Activated T-cell treated with anti-CD3 and anti-CD28 coated beads, Interleukin-2, amount 50 U/mL, for 24 hours (primary cell): ENCODE data around the gene GPX4.

Source experiments
- DNase-seq: peaks from one replicate; pipeline ENCODE4 v3.0.0-alpha.2; 2020
- H3K27ac Mint-ChIP-seq: 2 replicates; pipeline ENCODE4 v1.8.0; 2020; ENCODE audit warnings: mild to moderate bottlenecking, mixed read lengths
- H3K27me3 Mint-ChIP-seq: 2 replicates; pipeline ENCODE4 v1.8.0; 2020; ENCODE audit warnings: mixed read lengths
- H3K36me3 Mint-ChIP-seq: 2 replicates; pipeline ENCODE4 v1.8.0; 2020; ENCODE audit warnings: low read depth, mixed read lengths
- H3K4me1 Mint-ChIP-seq: 2 replicates; pipeline ENCODE4 v1.8.0; 2020; ENCODE audit warnings: low read depth, mixed read lengths
- H3K4me3 Mint-ChIP-seq: 2 replicates; pipeline ENCODE4 v1.8.0; 2020; ENCODE audit warnings: mild to moderate bottlenecking, moderate library complexity, mixed read lengths
- H3K9me3 Mint-ChIP-seq: 2 replicates; pipeline ENCODE4 v1.8.0; 2020; ENCODE audit warnings: mixed read lengths

GPX4 gene

DNA sequence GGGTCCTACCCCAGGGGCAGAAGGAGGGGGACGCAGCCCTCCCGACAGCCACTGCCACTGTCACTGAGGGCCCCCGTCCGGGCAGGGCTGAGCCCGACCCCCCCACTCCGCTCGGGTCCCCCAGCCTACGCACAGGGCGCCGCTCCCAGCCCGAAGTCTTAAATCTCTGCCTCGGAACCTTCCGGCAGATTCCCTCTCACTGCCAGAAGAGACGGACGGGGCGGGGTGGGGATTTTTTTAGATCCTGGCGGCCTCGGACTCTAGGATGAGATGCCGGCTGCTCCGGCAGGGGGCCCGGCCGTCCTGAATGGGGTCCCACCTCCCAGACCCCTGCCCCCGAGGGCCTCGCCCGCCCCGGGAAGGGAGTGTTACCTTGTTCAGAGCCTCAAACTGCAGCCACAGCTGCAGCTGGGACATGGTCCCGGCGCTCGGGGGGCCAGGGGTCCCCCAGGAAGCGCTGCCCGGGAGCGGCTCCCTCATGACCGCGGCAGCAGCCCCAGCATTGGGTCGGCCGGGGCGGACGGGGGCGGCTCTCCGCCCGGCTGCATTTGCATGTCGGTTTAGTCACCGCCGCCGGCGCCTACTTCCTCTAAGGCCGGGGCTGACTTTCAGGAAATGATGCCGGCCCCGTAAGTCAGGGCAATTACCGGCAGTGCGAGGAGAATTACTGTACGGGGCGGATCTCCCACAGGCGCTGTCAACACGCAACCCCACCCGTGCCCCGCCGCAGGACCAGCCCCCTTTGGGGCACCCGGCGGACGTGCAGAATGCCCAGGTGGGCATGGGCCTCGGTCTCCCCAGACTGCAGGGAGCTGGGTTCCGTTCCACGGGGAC is 28.1 kb downstream of the GPX4 start:
- Mint-ChIP-seq H3K4me1 (peaks cover 55% of the 10 kb centered on the region), H3K36me3 (peaks cover 44% of the 10 kb centered on the region), H3K27ac (peak overlapping the region; percentile 98)

GRCh38 chr19:1132552-1133383 is 29.0 kb downstream of the GPX4 start:
- Mint-ChIP-seq H3K9me3 (no peaks in the 10 kb centered on the region), H3K27ac (peak overlapping the region; percentile 98), H3K36me3 (peaks cover 36% of the 10 kb centered on the region), H3K4me1 (peaks cover 49% of the 10 kb centered on the region), H3K4me3 (peak overlapping the region; percentile 94), H3K27me3 (no peaks in the 10 kb centered on the region)
- peak; percentile 77 for DNase-seq

More for the DNA sequence above, 28.1 kb downstream of the GPX4 start:
- no peaks in the 10 kb centered on the region for H3K9me3 Mint-ChIP-seq
- peak overlapping the region; percentile 94 for H3K4me3 Mint-ChIP-seq
- H3K27me3 Mint-ChIP-seq: no peaks in the 10 kb centered on the region
- DNase-seq: peak; percentile 92

DNA sequence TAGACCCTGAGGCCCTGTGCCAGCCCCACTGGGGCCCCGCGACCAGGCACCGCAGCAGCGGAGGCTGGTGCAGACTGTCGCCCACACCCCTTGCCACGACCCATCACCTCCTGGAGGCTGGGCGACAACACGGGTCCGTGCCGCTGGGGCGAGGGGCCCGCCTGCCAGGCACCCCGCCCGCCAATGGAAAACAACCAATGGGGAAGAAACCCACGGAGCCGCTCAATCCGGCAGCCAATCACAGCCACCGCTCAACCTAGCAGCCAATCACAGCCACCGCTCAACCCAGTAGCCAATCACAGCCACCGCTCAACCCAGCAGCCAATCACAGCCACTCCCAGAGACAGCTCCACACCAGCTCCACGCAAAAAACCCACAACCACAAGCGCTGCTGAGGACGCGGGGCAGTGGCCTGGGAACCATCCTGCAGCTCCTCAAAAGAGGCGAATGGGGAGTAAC is 29.7 kb downstream of the GPX4 start:
- H3K27ac Mint-ChIP-seq: peak overlapping the region; percentile 98
- H3K9me3 Mint-ChIP-seq: no peaks in the 10 kb centered on the region
- peak; percentile 86 for DNase-seq
- peaks cover 47% of the 10 kb centered on the region for H3K4me1 Mint-ChIP-seq
- H3K36me3 Mint-ChIP-seq: peaks cover 33% of the 10 kb centered on the region
- H3K4me3 Mint-ChIP-seq: peak overlapping the region; percentile 94
- H3K27me3 Mint-ChIP-seq: no peaks in the 10 kb centered on the region

DNA sequence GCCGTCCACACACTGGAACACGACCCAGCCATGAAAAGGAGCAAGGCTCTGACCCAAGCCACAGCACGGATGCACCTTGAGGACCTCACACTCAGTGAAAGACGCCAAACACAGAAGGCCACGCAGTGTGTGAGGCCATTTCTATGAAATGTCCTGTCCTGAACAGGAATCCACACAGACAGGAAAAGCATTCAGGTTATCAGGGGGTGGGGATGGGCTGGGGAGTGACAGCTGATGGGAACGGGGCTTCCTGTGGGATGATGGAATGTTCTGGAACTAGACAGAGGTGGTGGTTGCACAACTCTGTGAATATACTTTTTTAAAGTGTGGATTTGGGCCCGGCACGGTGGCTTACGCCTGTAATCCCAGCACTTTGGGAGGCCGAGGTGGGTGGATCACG is 30.6 kb downstream of the GPX4 start:
- H3K36me3 Mint-ChIP-seq: peaks cover 35% of the 10 kb centered on the region
- H3K27ac Mint-ChIP-seq: peak overlapping the region; percentile 98
- DNase-seq: no peak
- peaks cover 44% of the 10 kb centered on the region for H3K4me1 Mint-ChIP-seq
- peak overlapping the region; percentile 10 for H3K4me3 Mint-ChIP-seq
- H3K9me3 Mint-ChIP-seq: no peaks in the 10 kb centered on the region
- no peaks in the 10 kb centered on the region for H3K27me3 Mint-ChIP-seq

DNA sequence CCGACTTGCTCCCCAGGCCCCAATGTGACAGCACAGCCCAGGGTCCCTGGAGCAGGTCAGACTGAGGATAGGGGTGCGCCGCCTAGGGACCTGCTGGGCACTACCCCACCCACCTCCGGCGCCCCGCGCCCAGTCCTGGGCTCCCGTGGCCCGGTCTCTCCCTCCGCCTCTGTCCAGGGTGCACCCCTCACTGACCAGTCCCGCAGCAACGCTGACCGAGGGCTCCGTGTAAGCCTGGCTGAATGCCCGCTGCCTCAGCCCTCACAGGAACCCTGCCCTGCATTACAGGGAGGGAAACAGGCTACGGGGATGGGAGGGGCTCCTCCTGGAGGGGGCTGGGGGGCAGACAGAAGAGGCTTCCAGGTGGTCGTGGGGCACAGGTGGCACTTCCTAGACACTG is 31.7 kb downstream of the GPX4 start:
- Mint-ChIP-seq H3K4me1 (peaks cover 34% of the 10 kb centered on the region), H3K27me3 (no peaks in the 10 kb centered on the region), H3K36me3 (peaks cover 31% of the 10 kb centered on the region), H3K9me3 (no peaks in the 10 kb centered on the region), H3K4me3 (no peak overlapping the region), H3K27ac (peak overlapping the region; percentile 59)
- DNase-seq: no peak

DNA sequence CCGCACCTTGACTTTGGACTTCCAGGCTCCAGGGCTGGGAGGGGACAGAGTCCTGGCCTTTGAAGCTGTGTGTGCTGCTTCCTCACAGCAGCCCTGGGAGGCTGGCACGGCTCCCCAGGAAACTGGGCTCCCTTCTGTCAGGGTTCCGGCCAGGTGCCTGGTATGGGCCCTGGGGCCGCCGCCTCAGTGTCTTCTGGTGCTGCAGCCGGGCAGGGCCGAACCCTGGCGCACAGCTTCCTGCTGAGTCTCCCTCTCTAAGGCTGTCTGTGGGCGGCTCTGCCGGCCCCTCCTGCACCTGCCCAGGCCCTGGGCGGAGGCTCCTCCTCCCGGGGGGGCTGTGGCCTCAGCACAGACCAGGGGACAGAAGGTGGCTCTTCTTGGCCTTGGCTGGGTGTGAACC is 32.4 kb downstream of the GPX4 start:
- no peak for DNase-seq
- H3K4me3 Mint-ChIP-seq: no peak overlapping the region
- peak overlapping the region; percentile 88 for H3K27ac Mint-ChIP-seq
- H3K36me3 Mint-ChIP-seq: peaks cover 29% of the 10 kb centered on the region
- H3K27me3 Mint-ChIP-seq: no peaks in the 10 kb centered on the region
- H3K9me3 Mint-ChIP-seq: no peaks in the 10 kb centered on the region
- peaks cover 32% of the 10 kb centered on the region for H3K4me1 Mint-ChIP-seq

- Mint-ChIP-seq H3K4me1 (peaks cover 32% of the 10 kb centered on the region), H3K4me3 (no peak overlapping the region), H3K36me3 (peaks cover 28% of the 10 kb centered on the region), H3K27me3 (no peaks in the 10 kb centered on the region), H3K27ac (peak overlapping the region; percentile 88), H3K9me3 (peaks cover under 1% of the 10 kb centered on the region)
- DNase-seq: no peak
Observed at GRCh38 chr19:1136621-1137317, 33.0 kb downstream of the GPX4 start.

DNA sequence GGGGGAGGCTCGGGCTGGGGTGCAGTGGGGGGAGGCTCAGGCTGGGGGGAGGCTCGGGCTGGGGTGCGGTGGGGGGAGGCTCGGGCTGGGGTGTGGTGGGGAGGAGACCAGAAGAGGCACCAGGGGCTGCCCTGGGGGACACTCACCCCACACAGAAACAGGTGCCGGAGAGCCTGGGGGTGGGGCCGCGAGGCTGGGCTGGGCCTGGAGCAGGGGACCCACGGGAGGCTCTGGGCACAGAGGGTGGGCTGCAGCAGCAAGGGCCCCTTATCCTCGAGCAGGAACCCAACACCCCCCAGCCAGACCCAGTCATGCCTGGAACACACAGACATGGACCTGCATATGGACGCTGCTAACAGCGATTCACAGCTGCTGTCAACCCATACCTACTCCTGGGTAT is 34.3 kb downstream of the GPX4 start:
- H3K9me3 Mint-ChIP-seq: peaks cover 5% of the 10 kb centered on the region
- H3K4me3 Mint-ChIP-seq: no peak overlapping the region
- H3K4me1 Mint-ChIP-seq: peaks cover 25% of the 10 kb centered on the region
- H3K27me3 Mint-ChIP-seq: no peaks in the 10 kb centered on the region
- no peak for DNase-seq
- H3K36me3 Mint-ChIP-seq: peaks cover 39% of the 10 kb centered on the region
- H3K27ac Mint-ChIP-seq: peak overlapping the region; percentile 33

DNA sequence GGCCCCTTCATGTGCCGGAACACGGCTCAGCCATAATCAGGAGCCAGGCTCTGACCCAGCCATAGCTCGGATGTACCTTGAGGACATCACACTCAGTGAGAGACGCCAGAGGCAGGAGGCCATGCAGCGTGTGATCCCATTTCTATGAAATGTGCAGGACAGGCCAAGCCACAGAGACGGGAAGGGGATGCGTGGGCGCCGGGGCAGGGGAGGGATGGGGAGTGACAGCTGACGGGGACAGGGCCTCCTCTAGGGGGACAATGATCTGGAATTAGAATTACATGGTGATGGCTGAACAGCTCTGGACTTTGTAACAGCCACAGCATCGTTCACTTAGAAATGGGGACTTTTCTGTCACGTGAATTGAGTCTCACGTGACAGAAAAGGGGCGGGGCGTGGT is 35.3 kb downstream of the GPX4 start:
- Mint-ChIP-seq H3K9me3 (peaks cover 5% of the 10 kb centered on the region), H3K36me3 (peaks cover 45% of the 10 kb centered on the region), H3K27ac (no peak overlapping the region), H3K4me3 (no peak overlapping the region), H3K27me3 (no peaks in the 10 kb centered on the region), H3K4me1 (peaks cover 18% of the 10 kb centered on the region)
- no peak for DNase-seq

DNA sequence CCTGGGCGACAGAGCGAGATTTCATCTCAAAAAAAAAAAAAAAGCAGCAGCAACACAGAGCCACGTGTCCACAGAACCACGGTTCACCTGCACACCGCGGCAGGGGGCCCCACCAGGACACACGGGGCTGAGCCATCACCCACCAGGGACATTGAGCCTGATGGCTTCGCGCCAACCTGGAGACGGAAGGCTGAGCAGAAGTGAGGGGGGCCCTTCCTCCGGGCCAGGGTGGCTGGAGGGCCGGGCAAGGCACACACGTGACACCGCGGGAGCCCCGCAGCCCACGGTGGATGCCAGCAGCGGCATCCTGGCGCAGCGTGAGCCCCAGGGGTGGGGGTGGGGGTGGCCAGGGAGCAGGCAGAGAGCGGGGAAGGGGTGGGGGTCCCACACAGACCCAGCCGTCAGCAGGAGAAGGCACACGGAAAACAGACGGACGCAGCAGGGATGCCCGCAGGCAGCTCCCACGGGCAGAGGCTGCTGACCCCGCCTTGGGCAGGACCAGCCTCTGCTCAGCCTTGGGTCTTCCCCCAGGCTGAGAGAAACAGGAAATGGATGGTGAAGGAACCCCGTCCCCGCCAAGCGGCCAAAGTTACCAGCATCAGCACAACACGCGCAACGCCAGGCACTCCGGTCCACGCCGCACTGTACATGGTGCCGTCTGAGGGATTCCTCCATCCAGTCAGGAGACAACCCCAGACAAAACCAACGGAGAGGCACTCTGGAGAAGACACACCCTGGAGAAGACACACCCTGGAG is 36.7 kb downstream of the GPX4 start:
- H3K4me1 Mint-ChIP-seq: peaks cover 13% of the 10 kb centered on the region
- DNase-seq: no peak
- H3K9me3 Mint-ChIP-seq: peaks cover 5% of the 10 kb centered on the region
- H3K36me3 Mint-ChIP-seq: peaks cover 51% of the 10 kb centered on the region
- H3K27me3 Mint-ChIP-seq: no peaks in the 10 kb centered on the region
- H3K27ac Mint-ChIP-seq: no peak overlapping the region
- H3K4me3 Mint-ChIP-seq: no peak overlapping the region

- no peak overlapping the region for H3K27ac Mint-ChIP-seq
- peaks cover 4% of the 10 kb centered on the region for H3K4me1 Mint-ChIP-seq
- H3K9me3 Mint-ChIP-seq: peaks cover 5% of the 10 kb centered on the region
- DNase-seq: no peak
- H3K4me3 Mint-ChIP-seq: no peak overlapping the region
- no peaks in the 10 kb centered on the region for H3K27me3 Mint-ChIP-seq
- peaks cover 57% of the 10 kb centered on the region for H3K36me3 Mint-ChIP-seq
Observed at GRCh38 chr19:1141944-1142343, 38.1 kb downstream of the GPX4 start.

GRCh38 chr19:1143828-1144399 is 40.1 kb downstream of the GPX4 start:
- H3K9me3 Mint-ChIP-seq: peaks cover 5% of the 10 kb centered on the region
- no peaks in the 10 kb centered on the region for H3K27me3 Mint-ChIP-seq
- no peak overlapping the region for H3K4me3 Mint-ChIP-seq
- no peak overlapping the region for H3K27ac Mint-ChIP-seq
- H3K4me1 Mint-ChIP-seq: peaks cover 4% of the 10 kb centered on the region
- H3K36me3 Mint-ChIP-seq: peaks cover 50% of the 10 kb centered on the region
- no peak for DNase-seq

DNA sequence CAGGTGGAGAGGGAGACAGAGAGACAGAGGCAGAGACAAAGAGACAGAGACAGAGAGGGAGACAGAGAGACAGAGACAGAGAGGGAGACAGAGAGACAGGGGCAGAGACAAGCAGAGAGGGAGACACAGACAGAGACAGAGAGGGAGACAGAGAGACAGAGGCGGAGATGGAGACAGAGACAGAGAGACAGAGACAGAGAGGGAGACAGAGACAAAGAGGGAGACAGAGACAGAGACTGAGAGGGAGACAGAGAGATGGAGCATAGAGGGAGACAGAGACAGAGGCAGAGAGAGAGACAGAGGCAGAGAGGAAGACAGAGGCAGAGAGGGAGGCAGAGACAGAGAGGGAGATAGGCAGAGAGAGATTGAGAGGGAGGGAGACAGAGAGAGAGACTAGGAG is 40.9 kb downstream of the GPX4 start:
- Mint-ChIP-seq H3K9me3 (peaks cover 5% of the 10 kb centered on the region), H3K27ac (peak overlapping the region; percentile 60), H3K36me3 (peaks cover 49% of the 10 kb centered on the region), H3K4me1 (peaks cover 2% of the 10 kb centered on the region), H3K27me3 (no peaks in the 10 kb centered on the region), H3K4me3 (no peak overlapping the region)
- no peak for DNase-seq
